Esophagus squamous epithelium (tissue), 5 donors: ENCODE measurements around the gene FMN2. TPM values are rescaled to one million over a fixed set of nuclear protein-coding genes. Genes with fewer than 3 reads are reported as not detected.

Source experiments
- DNase-seq: peaks from one replicate; lab custom pipeline; 2025; lab: John Stamatoyannopoulos, UW
- H3K27ac ChIP-seq, 4 donors: fragments of 200-600 bp; sonication (generic); one replicate each; pipeline ENCODE4 v1.5.1; 2016 to 2019; ENCODE audit warnings: mild to moderate bottlenecking in 1 of 4
- H3K27me3 ChIP-seq, 4 donors: fragments of 200-600 bp; sonication (generic); 1 replicate in 3 of 4; 2 replicates in 1 of 4; pipeline versions ENCODE4 v1.5.1 to v1.6.0; 2017 to 2021; ENCODE audit warnings: antibody characterized with exemption in 1 of 4
- H3K36me3 ChIP-seq, 3 donors: fragments of 200-600 bp; sonication (generic); one replicate each; pipeline ENCODE4 v1.5.1; 2016 to 2019
- H3K4me1 ChIP-seq, 3 donors: fragments of 200-600 bp; sonication (generic); one replicate each; pipeline ENCODE4 v1.5.1; 2017 to 2019
- H3K4me3 ChIP-seq, 4 donors: fragments of 200-600 bp; sonication (generic); 1 replicate in 3 of 4; 2 replicates in 1 of 4; pipeline ENCODE4 v1.5.1; 2016 to 2019; ENCODE audit warnings: mild to moderate bottlenecking in 2 of 4, moderate library complexity in 1 of 4
- H3K9me3 ChIP-seq, 3 donors: fragments of 200-600 bp; sonication (generic); one replicate each; pipeline ENCODE4 v1.5.1; 2016 to 2019
- POLR2A ChIP-seq, 4 donors: fragments of 450-650 bp; IDR thresholded peaks; one replicate each; pipeline ENCODE4 v1.6.1; 2017; ENCODE audit warnings: antibody characterized with exemption in 4 of 4, mild to moderate bottlenecking in 4 of 4, moderate library complexity in 3 of 4
- WGBS, 2 donors: methylation state at CpG; one replicate each; pipeline ENCODE4 v1.1.5; 2018; 5-methylcytosine and 5-hydroxymethylcytosine counted together
- intact Hi-C: fragments of 100-400 bp; cut with DNase I; formaldehyde crosslinking; loops from one replicate; pipeline ENCODE4 v1.15.0; 2022
- total RNA-seq, 4 donors: library from RNA; depleted of rRNA; stranded (reverse); fragments of >200 nt; gene quantifications; one replicate each; pipeline ENCODE4 v1.1.0, GENCODE V29; 2016
- TF ChIP-seq, protein P1 (sequence below), 6 experiments: fragments of 450-650 bp in 4 of 6; fragments of 200-600 bp in 2 of 6; sonication (generic) in 2 of 6; IDR thresholded peaks; one replicate each; pipeline ENCODE4 v1.5.1; 2016 to 2019; ENCODE audit warnings: antibody characterized with exemption in 6 of 6, mild to moderate bottlenecking in 4 of 6, moderate library complexity in 4 of 6
- donor health status: DM: yes; HTN: yes; CAD: no.

The FMN2 gene
- total RNA-seq, 4 donors from 2014 or later = 0.19 to 0.35 TPM; not detected in 2

DNA sequence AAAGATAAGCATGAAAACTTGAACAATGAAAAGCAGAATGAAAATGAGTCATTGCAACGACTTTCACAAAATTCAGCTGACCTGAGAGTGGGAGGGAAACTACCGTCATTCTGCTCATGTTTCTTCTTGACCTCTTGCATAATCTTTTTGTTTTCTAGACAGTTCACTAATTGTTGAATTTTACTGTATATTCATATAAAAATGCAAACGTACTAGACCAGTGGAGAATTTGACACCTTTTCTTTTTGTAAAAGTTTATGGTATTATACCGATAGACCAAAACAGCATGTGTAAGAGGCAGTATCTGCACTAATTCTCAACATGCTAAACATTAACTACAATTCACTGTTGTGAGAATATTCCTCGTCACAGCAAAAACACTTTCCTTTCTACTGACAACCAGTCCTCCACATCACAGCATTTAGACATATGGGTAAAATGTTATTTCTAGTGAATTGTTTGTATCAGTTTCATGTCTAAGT, 382.5 kb downstream of the FMN2 start:
- DNase-seq = no peak
- peaks cover 0 to 6% (median 0%) of the 10 kb centered on the region in 3 donors for H3K9me3 ChIP-seq
- TF ChIP-seq, protein P1, sequence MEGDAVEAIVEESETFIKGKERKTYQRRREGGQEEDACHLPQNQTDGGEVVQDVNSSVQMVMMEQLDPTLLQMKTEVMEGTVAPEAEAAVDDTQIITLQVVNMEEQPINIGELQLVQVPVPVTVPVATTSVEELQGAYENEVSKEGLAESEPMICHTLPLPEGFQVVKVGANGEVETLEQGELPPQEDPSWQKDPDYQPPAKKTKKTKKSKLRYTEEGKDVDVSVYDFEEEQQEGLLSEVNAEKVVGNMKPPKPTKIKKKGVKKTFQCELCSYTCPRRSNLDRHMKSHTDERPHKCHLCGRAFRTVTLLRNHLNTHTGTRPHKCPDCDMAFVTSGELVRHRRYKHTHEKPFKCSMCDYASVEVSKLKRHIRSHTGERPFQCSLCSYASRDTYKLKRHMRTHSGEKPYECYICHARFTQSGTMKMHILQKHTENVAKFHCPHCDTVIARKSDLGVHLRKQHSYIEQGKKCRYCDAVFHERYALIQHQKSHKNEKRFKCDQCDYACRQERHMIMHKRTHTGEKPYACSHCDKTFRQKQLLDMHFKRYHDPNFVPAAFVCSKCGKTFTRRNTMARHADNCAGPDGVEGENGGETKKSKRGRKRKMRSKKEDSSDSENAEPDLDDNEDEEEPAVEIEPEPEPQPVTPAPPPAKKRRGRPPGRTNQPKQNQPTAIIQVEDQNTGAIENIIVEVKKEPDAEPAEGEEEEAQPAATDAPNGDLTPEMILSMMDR (IDR thresholded peaks at IDR 0.05) = no peak
- no peak for TF ChIP-seq POLR2A (IDR thresholded peaks at IDR 0.05)
- 35 to 42% methylated on average over 5 of the region's 5 CpGs for WGBS, 2 donors
- H3K36me3 ChIP-seq = no peaks in the 10 kb centered on the region
- H3K27ac ChIP-seq = no peak overlapping the region
- intact Hi-C loops = no loop called here
- H3K4me3 ChIP-seq = no peak overlapping the region
- H3K27me3 ChIP-seq = no peaks in the 10 kb centered on the region
- no peaks in the 10 kb centered on the region for H3K4me1 ChIP-seq

DNA sequence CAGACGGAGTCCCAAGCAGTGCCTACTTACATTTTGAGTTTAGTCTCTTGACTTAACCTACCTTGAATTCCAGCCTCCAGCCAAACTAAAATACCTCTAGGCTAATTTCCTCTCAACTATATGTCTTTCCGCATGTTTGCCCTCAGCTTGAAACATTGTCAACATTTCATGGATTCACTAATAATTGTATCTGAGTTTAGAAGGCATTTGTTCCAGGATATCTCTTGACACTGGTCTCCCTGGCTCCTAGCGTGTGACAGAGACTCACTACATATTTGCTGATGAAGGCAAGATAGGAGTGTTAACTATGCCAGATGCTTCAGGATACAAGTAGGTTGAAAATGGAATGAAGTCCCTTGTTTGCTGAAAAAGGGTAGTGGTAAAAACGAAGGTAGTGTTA, 384.1 kb downstream of the FMN2 start:
- Histone ChIP-seq H3K4me1 (no peaks in the 10 kb centered on the region), H3K4me3 (no peak overlapping the region), H3K27me3 (no peaks in the 10 kb centered on the region), H3K36me3 (no peaks in the 10 kb centered on the region), H3K9me3 (peaks cover 0 to 6% (median 0%) of the 10 kb centered on the region in 3 donors), H3K27ac (no peak overlapping the region)
- TF ChIP-seq, protein P1 (IDR thresholded peaks at IDR 0.05) = no peak
- no peak for TF ChIP-seq POLR2A (IDR thresholded peaks at IDR 0.05)
- no peak for DNase-seq
- intact Hi-C loops = no loop called here
- 69 to 72% methylated on average over 4 of the region's 4 CpGs for WGBS, 2 donors

DNA sequence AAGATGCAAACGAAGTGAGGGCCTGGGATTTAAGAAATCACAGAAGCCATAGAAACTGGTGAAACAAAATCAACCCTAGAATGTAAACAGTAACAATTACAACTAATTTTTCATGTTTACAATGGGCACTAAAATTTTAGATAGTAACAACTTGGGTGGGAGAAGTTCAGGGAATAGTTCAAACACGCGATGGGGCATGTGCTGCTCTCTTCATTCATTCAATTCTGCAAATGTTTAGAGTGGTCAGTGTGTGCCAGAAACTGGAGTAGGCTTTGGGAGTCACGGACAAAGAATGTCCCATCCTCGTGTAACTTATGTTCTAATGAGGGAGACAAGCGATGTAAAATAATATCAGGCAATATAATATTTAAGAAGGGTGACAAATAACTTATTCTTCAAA, 386.9 kb downstream of the FMN2 start:
- no peaks in the 10 kb centered on the region for H3K4me1 ChIP-seq
- no peak for TF ChIP-seq POLR2A (IDR thresholded peaks at IDR 0.05)
- TF ChIP-seq, protein P1 (IDR thresholded peaks at IDR 0.05) = no peak
- WGBS, 2 donors = 70 to 72% methylated on average over 6 of the region's 6 CpGs

DNA sequence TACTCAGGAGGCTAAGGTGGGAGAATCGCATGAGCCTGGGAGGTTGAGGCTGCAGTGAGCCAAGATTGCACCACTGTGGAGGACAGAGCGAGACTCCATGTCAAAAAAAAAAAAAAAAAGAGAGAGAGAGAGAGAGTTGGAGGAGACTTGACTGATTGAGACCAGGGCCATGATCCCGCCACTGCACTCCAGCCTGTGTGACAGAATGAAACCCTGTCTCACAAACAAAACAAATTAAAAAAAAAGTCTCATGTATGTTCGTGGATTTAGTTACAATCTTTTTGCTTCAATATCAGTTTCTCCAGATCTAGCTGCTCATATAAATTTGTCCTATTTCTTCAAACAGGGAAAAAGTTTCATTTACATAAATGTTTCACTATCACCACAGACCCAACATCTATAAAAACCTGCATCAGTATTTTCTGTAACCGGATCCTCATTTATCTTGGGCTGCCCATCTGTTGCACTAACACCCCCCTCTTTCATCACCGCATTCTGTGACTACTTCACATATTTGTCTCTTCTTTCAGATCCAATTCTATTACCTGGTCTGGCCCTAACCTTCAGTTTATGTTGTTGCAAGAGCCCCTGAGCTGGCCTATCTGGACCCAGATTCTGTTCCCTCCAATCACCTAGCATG, 393.2 kb downstream of the FMN2 start:
- no peaks in the 10 kb centered on the region for H3K9me3 ChIP-seq
- no peaks in the 10 kb centered on the region for H3K4me1 ChIP-seq
- no peak overlapping the region for H3K4me3 ChIP-seq
- H3K36me3 ChIP-seq = no peaks in the 10 kb centered on the region
- H3K27me3 ChIP-seq = no peaks in the 10 kb centered on the region
- DNase-seq = no peak
- intact Hi-C loops = no loop called here
- TF ChIP-seq POLR2A (IDR thresholded peaks at IDR 0.05) = no peak
- TF ChIP-seq, protein P1 (IDR thresholded peaks at IDR 0.05) = no peak
- no peak overlapping the region for H3K27ac ChIP-seq
- 75% methylated on average over 6 of the region's 6 CpGs for WGBS, 2 donors

More for the DNA sequence above, 386.9 kb downstream of the FMN2 start:
- no peak for DNase-seq
- Histone ChIP-seq H3K27me3 (no peaks in the 10 kb centered on the region), H3K27ac (no peak overlapping the region), H3K4me3 (no peak overlapping the region), H3K9me3 (peaks cover 0 to 6% (median 0%) of the 10 kb centered on the region in 3 donors), H3K36me3 (no peaks in the 10 kb centered on the region)
- intact Hi-C loops = no loop called here

DNA sequence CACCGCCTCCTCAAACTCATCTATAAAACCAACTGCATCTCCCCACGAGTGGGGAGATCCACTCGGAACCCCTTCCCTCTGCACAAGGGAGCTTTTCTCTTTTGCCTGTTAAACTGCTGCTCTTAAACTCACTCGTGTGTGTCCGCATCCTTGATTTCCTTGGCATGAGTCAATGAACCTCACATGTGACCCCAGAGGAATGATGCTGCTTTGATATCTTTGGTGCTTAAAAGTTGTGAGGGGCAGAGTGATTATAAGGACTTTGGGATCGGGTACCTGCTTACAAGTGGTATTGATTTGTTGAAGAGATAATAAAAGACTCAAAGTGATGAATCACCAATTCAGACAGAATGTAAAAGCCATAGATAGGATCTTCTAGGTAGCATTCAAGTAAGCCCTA, 394.9 kb downstream of the FMN2 start:
- intact Hi-C loops = no loop called here
- no peak overlapping the region for H3K4me3 ChIP-seq
- no peak overlapping the region for H3K27ac ChIP-seq
- no peak for DNase-seq
- no peaks in the 10 kb centered on the region for H3K27me3 ChIP-seq
- TF ChIP-seq, protein P1 (IDR thresholded peaks at IDR 0.05) = no peak
- no peak for TF ChIP-seq POLR2A (IDR thresholded peaks at IDR 0.05)
- 73 to 85% methylated on average over 5 to 6 of the region's 6 CpGs for WGBS, 2 donors
- no peaks in the 10 kb centered on the region for H3K4me1 ChIP-seq
- no peaks in the 10 kb centered on the region for H3K9me3 ChIP-seq
- H3K36me3 ChIP-seq = no peaks in the 10 kb centered on the region
